AG04449 (cell line): ENCODE results near the gene JAM3.

ENCODE experiments used
- CTCF ChIA-PET: fragments of 350-600 bp; formaldehyde crosslinking; extraction: SDS; loops from one replicate; lab custom pipeline; 2021; ENCODE audit warnings: antibody characterized with exemption; lab: Yijun Ruan, JAX
- POLR2A ChIA-PET: fragments of 400-600, 350-600 bp; formaldehyde crosslinking; extraction: SDS; loops from one replicate; lab custom pipeline; 2020; ENCODE audit warnings: antibody characterized with exemption, inconsistent platforms; lab: Yijun Ruan, JAX
- DNase-seq: peaks from one replicate; pipeline ENCODE4 v3.0.0-alpha.2; 2010; ENCODE audit warnings: low read depth, low spot score
- H3K4me3 ChIP-seq: 2 replicates; pipeline ENCODE4 v1.5.1; 2011; ENCODE audit warnings: low read depth, mild to moderate bottlenecking, control low read depth, low read length
- TF ChIP-seq, protein P1 (sequence below): IDR thresholded peaks from one replicate; pipeline ENCODE4 v1.5.1; 2011; ENCODE audit warnings: mild to moderate bottlenecking, moderate library complexity, low read length, control low read depth, inconsistent platforms; ENCODE audit not compliant: insufficient read depth; ENCODE audit errors: missing control alignments

The JAM3 gene

DNA sequence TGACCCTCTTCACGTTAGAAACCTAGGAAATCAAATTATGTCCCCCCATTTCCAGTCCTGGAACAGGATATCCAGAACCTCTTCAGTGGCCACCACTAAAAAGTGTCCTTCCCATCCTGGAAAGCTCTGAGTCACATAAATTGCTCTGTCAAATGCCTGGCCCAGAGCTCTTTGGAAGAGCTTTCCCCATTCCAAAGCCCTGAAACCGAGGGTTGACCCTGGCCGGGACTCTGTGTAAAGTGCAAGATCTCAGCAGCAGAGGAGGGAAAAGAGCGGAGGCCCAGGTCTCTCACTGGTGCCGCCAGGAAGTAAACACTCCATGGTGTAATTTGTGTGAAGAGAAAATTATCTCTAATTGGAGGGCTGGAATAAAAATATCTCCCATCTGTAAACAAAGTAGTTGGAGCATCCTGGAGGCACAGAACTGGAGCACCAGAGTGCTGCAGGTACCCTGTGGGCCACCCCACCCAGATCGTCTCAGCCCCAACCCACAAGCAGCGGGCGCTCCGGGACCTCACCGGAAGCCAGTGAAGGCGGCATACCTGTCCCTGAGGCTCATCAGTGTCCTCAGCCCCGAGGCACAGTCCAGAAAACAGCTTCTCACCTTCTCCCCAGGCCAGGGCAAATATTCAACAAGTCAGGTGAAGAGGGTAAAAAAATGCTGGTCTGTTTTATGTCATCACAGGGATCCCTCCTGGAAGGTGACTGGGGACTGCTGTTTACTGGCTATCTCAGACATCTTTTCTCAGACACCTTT lies 4.7 kb upstream of the JAM3 start:
- TF ChIP-seq, protein P1, sequence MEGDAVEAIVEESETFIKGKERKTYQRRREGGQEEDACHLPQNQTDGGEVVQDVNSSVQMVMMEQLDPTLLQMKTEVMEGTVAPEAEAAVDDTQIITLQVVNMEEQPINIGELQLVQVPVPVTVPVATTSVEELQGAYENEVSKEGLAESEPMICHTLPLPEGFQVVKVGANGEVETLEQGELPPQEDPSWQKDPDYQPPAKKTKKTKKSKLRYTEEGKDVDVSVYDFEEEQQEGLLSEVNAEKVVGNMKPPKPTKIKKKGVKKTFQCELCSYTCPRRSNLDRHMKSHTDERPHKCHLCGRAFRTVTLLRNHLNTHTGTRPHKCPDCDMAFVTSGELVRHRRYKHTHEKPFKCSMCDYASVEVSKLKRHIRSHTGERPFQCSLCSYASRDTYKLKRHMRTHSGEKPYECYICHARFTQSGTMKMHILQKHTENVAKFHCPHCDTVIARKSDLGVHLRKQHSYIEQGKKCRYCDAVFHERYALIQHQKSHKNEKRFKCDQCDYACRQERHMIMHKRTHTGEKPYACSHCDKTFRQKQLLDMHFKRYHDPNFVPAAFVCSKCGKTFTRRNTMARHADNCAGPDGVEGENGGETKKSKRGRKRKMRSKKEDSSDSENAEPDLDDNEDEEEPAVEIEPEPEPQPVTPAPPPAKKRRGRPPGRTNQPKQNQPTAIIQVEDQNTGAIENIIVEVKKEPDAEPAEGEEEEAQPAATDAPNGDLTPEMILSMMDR, result no peak
- H3K4me3 ChIP-seq, result no peak overlapping the region
- ChIA-PET CTCF (interaction anchor here (1.7 to 6.6 kb wide), 3 partner anchors 8 to 13 kb away, joined by 3 to 80 read pairs (median 6); no protein-coding TSS in a partner anchor), POLR2A (no interaction called here)
- no peak for DNase-seq

DNA sequence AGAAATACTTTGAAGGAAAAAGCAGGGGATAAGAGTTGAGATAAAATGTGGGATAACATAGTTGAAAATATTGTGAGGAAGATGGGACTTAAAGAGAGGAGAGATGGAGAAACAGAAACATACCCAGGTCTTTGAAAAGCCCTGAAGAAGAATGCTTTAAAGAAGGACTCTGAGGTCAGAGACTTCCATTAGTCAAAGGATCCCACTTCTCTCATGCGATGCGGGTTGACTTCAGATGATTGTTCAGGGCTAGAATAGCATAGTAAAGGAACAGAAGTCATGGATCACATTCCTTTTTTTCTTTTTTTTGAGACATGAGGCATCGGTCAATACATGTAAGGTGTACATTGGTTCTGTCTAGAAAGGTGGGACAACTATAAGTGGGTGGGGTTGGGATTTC lies 3.5 kb upstream of the JAM3 start:
- ChIA-PET POLR2A (no interaction called here), CTCF (interaction anchor here (1.7 to 1.8 kb wide), 2 partner anchors 7 to 15 kb away, joined by 3 to 6 read pairs; no protein-coding TSS in a partner anchor)
- DNase-seq, result no peak
- no peak overlapping the region for H3K4me3 ChIP-seq
- TF ChIP-seq, protein P1, result no peak

DNA sequence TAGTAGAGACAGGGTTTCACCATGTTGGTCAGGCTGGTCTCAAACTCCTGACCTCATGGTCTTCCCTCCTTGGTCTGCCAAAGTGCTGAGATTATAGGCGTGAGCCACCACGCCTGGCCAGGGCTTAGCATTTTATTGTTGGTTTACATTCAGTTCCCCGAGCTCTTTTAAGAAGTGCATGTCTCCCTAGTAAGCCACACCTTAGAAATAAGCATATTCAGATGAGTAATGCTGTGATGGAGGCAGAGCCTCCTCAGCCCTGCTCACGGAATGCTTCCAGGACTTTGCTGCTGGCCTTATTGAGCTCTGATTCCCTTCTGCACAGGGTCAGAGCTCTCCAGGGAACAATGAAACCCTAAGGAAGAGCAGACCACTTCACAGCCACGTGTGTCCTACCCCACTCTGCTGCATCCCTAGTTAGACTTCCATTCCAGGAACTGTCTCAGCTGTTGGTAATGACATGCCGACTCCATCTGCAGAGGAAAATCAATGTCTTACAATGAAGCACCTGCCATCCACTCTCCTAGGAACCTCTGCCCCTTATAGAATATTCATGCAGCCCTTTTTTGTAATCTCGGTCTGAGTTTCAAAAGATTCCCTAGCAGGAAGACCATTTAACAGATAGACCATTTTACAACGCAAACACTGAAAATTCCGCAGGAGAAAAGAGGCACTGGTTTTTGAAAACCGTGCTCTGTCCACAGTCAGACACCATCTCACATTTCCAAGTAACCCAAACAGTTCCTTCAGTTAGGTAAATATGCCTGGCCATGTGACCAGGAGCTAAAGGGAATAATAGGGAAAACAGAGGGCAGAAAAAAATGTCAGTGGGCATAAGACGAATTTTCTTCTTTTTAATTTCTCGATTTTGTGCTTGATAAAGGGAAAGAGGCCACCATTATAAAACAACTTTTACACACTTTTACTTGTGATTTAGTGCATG lies 1.7 kb upstream of the JAM3 start:
- TF ChIP-seq, protein P1, result no peak
- DNase-seq, result no peak
- ChIA-PET POLR2A (interaction anchor here (0.5 kb wide), 1 partner anchor 20 kb away, joined by 3 read pairs; no protein-coding TSS in a partner anchor), CTCF (interaction anchor here (2.5 to 10.4 kb wide), 2 partner anchors 16 to 73 kb away, joined by 13 to 98 read pairs; no protein-coding TSS in a partner anchor)
- H3K4me3 ChIP-seq, result no peak overlapping the region

DNA sequence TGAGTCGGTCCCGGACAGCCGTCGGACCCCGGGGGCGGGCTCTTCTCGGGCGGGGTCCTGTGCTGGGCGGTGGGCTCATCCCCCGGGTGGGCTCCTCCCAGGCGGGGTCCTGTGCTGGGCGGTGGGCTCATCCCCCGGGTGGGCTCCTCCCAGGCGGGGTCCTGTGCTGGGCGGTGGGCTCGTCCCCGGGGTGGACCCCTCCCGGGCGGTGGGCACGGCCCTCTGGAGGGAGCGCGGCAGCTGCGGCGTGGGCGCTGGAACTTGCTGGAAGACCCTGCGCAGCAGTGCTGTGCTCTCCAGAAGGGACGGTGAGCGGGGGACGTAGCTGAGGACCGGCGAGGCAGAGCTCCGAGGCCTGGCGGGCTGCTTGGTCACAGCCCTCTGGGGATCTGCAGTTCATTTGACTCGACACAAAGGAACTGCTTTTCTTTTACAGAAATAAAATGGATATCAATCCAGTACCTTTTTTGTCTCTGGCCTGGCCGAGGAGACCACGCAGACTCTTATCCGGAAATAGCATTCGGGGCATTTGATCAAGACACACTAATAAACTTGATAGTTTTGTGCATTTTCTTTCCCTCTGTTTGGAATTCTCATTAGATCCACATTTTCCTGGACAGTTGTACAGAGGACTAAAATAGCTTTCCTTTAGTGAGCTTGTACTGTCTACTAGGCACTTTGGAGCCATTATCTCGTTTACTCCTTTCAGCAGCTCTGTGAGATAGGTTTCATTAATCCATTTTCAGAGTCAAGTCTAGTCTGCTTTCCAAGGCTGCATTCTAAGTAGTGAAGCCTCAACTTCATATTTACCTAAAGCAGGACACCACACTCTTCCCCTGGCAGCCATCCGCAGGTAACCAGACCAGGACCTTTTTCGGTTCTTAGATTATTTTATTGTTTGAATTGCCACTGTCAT lies 812 bp downstream of the JAM3 start:
- TF ChIP-seq, protein P1, result no peak

DNA sequence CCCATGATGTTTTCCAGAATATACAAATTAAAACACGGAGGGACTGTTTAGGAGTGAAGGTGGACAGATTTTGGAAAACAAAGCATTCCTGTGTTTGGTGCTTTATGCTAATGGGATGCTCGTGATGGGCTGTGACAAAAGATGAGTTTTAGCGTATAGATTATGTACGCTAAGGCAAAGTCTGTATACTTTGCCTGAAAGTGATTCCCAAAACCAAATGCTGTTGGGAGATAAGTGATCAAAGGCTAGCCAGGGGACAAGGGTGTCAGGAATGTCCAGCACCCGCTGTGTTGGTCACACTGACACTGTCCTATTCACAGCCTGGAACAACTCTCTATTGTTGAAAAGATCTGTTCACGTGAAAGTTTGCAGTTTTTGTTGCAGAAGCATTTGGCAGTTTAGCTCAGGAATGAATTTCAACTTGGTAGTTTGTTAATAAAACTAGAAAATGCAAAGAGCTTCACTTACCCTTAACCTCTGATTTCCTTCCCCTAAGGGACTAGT lies 1.5 kb downstream of the JAM3 start:
- TF ChIP-seq, protein P1, result no peak
- CTCF ChIA-PET, result interaction anchor here (0.6 to 10.4 kb wide), 8 partner anchors 9 to 69 kb away, joined by 3 to 98 read pairs (median 3); no protein-coding TSS in a partner anchor
- POLR2A ChIA-PET, result no interaction called here
- DNase-seq, result no peak
- H3K4me3 ChIP-seq, result no peak overlapping the region

More for the DNA sequence above, 812 bp downstream of the JAM3 start:
- no peak for DNase-seq
- POLR2A ChIA-PET, result no interaction called here
- peak overlapping the region; percentile 92 for H3K4me3 ChIP-seq
- CTCF ChIA-PET, result interaction anchor here (0.6 to 10.4 kb wide), 9 partner anchors 9 to 70 kb away, joined by 3 to 98 read pairs (median 3); no protein-coding TSS in a partner anchor
